ENCODE measurements around the gene LRMDA.

The LRMDA gene

DNA sequence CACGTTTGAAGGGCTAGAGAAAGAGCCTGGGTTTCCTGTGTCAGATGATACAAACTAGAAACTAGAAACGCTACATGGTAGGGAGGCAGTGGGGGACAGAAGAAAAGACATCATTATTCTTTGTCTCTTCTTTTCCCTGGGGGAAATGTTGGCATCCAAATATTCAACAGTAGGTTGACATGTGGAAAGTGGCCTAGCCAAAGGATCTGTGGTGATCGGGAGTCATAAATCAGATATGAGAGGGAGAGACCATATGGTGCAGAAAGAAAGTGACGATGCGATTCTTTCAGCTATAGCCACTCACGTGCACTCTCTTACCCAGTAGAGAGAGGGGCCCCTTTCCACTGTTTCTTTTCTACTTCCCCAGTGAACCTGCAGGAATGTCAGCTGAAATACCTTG, 964.7 kb downstream of the LRMDA start:
- no peak for DNase-seq

DNA sequence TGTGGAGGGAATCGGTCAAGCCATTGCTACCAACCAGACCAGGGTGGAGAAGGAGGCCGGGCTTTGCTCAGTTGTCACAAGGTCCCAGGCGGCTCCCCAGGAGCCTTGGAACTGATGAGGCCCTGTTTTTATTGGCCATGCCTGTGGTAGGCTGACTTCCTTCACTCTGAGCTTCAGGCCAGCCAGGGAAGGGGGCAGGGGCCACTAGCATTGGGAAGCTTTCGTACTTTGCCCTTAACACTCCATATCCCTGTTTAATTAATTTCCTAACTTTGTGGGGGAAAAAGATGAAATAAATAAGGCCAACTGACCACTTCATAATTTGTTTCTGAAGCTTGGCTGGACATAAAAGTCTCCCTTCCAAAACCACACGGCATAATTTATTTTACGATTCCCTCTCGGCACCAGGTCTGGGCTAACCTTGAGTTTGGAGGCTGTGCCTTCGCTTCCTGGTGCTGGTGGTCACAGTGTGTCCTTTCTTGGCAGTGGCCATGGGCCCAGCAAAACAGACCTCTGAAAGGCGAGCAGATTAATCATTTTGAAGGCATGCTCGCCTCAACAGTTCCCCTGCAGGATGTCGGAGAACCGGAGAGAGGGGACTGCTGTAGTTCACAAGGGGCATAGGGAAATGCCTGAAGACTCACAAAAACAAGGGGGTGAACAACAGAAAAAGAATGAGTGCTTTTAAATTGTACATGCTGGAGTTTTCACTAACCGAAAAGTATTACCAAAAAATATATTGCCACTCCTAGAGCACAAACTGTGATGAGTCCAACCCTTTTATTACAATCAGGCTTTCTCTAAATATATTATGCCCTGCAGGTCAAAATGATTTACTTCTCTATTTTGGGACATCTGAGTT, 966.0 kb downstream of the LRMDA start:
- no peak for DNase-seq

DNA sequence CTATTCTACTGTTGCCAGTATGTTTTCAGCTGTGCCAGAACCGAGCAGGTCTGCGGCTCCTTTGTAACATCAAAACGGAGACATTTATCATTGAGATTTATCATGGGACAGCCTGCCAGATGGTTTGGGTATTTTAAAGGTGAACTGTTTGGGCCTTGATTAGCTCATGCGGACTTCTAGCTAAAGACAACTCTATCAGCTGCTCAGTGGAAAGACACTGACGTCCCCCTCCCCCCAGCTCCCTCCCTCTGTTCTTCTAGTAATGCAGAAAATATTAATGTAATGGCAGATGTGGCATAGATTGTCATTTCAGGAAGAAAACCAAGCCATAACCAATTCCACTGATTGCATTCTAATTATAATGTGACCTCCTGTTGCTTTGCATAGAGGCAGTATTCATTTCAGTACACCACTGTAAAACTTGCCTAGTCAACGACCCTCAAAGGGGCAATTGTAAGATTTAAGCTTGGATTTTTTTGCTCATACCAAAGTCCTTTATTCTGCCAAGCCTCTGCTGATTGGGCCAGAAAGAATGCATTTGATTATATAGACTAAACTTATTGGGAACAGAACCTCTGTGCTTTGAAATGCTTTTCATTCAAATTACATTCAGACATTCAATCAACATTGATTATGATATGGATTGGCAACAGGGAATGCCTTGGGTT, 966.8 kb downstream of the LRMDA start:
- DNase-seq, result no peak

DNA sequence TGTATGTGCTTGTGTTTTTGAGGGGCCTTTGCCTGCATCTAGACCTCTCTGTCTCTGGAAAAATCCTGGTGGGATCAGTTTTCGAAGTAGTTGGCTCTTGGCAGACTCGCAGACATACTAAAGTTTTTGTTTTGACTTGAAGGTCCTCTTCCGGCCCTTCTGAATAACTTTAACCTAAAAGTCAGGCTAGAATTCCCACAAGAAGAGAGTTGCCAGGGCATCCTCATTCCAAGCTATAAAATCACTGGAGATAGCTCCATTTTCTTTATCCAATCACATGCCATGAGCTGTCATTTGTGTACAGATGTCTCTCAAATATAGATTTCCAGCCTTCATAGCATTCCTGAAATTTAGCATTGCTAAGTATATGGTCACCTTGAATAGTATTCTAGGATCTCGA, 967.8 kb downstream of the LRMDA start:
- DNase-seq, result no peak

DNA sequence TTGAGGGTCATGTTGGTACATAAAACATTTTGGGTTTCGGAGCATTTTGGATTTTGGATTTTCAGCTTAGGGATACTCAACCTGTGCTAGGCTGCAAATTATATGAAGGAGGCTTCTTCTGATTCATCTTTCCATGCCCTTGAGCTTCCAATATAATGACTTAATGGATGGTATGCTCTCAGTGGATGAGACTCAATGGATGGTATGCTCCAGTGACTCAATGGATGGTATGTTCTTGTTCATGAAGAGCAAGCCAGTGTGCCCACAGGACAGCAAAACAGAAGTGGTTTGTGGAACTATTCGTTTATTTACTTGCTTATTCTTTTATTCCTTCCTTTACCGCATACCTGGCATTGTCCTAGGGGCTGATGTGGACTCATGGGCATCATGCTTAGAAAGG, 969.6 kb downstream of the LRMDA start:
- no peak for DNase-seq

DNA sequence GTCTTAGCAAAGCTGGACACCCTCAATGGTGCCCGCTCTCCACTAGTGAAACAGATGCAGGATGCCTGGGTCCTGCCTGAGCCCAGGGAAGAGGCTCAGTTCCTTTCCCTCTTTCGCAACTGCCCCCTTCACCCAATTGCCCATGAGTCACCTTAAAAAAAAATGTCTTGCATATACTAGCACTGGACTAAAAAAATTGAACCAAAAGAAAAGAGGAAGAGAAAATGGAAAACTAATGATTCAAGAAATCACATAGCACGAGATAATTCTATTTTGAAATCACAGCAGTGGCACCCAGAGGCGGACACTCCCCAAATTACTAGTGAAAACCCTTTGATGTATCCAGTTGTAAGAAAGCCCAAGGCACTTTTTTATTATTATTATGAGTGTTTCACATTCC, 972.5 kb downstream of the LRMDA start:
- no peak for DNase-seq

DNA sequence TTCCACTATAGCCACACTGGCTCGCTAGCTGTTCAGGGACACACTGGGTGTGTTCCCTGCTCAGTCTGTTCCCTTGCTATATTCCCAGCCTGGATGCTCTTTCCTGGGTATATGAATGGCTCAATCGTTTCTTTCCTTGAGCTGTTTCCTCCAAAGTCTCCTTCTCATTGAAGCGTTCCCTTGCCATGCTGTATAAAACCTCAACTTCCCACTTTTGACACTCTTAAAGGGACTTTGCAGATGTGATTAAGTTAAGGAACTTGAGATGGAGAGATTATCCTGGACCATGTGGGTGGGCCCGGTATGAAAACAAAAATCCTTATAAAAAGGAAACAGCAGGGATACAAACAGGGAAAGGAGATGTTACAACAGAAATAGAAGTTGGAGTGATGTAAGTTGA, 973.1 kb downstream of the LRMDA start:
- DNase-seq, result no peak

DNA sequence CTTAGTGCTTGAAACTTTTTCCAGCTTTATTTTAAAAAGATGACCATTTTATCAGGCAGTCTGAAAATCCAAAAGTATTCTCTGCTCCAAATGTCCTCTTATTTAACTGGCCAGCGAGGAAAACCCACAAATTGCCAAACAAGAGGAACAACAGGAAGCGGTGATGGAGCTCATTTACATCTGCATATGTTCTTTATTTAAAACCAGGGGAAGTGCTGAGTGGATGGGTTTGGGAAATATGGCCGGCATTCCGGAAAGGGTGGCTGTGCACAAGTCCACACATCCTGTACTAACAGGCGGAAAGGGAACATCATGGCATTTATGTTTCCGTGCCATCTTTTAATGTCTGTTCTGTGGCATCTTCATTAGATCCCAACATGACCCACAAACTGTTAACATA, 974.5 kb downstream of the LRMDA start:
- DNase-seq, result no peak

DNA sequence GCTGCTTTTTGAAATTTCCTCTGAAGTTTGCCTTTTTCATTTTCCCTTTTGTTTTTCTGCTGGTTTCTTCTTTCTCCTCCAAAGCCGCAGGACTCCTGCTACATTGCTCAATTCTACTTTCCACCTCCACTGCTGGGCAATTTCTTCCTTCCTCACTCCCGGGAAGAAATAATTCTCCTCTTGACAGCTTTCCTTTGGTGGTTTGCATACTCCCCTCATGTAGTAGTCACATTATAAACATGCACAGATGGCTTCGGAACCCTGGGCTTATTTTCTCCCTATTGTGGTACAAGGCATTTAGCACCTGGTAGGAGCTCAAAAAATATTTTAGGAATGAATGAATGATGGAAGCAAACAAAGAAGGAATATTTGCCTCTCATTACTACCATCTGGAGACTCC, 977.2 kb downstream of the LRMDA start:
- DNase-seq, result no peak

DNA sequence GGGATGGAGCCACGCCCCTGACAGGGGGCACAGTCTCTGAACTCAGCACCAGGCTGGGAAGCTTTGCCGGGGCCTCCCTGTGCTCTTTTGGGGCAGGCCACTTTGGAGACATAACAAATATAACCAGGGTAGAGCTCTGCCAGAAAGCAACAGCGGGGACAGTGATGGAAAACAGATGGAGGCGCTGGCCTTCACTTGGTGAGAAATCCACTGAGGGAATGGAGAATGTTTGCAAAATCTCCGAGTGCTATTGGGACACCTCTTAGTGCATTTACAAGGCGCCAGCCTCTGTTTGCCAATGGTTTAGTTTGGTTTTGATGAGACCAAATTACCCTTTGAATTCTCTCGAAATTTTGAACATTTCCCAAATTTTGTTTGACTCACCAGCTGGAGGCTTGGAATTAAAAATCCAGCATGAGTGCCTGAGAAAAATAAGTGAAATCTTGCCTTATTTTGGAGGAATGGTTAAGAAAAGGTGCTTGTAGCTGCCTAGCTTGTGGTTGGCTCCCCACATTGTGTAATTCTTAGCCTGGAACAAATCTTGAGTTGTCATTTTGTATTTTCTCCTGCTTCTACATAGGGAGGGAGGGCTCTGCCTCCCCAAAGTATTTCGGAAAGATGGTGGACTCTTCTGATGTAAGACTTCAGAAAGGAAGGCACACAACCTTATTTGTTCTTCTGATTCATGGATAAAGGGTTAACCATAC, 980.5 kb downstream of the LRMDA start:
- DNase-seq, result no peak

DNA sequence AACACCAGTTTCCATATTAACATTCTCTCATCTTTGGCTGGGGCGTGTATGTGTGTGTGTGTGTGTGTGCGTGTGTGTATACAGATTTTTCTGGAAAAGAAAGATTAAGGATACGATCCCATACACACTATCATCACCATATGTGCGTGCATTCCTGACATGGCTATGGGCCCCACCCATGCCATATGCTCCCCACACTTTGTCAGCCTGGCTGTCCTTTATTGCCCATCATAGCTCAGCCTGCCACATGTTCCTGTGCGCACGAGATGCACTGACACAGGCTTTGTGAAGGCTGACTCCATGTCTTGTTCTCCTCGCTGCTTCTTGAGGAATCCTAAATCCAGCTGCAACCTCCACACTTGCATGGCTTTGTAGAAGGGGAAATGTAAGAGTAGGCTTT, 984.1 kb downstream of the LRMDA start:
- DNase-seq, result no peak

DNA sequence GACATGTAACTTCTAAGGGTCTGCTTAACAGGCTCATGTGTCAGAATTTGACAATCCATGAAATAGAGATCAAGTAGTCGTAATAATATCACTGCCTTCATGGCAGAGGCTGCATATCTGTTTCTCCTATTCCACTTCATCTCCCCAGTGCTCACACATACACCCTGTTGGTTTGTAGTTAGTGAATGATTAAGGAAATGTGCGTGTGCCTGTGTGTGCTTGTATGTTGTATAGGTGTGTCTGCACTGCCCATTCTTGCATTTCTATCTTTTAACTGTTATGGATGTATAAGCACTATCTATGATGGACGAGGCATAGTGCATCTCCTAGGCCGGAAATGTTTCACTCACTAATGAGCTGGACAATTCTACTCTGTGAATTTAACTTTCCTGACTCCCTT, 985.2 kb downstream of the LRMDA start:
- DNase-seq, result no peak

DNA sequence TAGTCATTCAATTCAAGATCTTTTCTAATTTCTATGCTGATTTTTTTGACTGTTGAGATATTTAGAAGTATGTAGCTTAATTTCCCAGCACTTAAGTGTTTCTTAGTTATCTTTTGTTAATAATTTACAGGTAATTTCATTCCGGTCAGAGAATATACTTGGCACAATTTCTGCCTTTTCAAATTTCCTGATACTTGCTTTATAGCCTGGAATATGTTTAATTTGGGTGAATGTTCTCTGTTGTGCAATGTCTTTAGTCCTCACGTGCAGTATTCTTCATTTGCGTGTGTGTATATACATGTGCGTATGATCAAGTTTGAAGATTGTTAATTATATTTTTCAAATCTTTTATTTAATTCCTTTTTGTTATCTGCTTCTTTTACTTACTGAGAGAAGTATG, 989.3 kb downstream of the LRMDA start:
- DNase-seq, result no peak

DNA sequence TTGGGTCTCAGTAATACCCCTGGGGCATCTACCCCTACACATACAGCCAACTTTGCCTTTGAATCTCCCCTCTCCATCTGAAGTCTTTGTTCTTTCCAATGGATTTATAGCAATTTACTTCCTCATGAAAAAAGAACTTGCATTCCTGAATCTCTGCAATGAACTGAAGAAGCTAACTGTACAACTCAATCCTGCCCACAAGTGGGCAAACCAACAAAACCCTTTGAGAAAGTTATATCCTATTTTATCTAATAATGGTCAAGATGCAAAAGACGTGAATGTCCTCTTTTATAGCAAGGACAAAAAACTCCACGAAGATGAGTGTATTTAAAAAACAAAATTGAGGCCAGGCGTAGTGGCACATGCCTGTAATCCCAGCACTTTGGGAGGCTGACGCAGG, 991.3 kb downstream of the LRMDA start:
- DNase-seq, result no peak

DNA sequence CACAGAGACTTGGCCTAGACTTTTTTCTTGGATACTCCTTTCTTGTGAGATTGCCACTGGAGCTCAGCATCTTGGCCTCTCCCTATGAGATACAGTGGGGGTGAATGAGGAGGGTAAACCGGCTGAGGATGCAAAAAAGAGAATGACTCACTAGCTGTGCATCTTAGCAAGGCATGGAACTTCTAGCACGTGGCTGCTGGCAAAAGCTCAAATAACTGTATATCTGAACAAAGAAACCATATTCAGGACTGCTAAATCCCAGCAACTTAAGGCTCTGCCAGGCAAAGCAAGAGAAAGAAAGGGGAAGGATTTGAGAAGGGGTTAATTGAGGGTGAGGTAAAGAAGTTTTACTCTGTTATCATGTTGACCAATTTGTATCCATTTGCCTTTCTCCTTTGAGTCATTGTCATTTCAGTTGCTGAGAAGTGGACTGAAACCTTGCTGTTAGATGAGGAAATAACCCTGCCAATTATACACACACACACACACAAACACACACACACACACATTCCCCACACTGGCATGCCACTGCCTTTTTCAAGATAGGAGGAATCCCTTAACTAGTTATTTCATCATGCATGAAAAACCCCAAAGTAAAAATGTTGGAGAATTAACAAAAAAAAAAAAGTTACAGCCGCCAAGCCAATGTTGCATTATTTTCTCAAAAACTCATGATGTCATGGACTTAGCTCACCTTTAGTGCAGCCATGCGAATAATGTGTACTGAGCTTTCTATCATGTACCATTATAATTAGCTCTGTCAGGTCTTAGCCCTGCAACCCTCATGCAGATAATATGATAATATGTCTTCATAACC, 997.3 kb downstream of the LRMDA start:
- DNase-seq, result no peak

DNA sequence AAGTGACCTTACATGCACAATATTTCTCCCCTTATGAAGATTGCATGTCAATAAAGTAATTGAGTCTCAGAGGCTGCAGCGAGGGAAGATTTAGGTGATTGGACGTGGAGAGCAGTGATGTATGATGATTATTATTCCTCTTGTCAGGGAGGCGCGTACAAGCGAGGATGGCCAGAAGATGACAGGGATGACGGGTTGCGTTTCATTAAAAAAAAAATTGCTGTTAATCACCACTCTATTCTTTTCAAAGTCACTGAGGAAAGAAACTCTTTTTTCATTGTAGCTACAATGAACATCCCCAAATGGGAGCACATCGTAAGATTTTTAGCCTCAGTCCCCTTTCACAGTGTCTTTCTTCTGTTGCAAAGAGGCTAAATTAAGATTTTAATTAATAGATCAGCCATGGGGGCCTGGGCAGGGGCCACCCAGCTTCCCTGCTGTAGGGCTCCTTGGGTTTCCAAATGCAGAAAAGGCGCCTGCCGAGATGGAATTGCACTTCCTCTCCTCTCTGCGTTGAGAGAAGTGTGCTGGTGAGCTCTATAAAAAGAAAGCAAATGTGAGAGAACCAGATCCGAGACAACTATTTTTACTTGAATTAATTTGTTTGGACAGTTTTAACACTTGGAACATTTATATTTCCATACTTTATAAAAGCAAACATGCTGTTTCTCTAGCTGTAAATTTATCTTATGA, 998.1 kb downstream of the LRMDA start:
- DNase-seq, result no peak

DNA sequence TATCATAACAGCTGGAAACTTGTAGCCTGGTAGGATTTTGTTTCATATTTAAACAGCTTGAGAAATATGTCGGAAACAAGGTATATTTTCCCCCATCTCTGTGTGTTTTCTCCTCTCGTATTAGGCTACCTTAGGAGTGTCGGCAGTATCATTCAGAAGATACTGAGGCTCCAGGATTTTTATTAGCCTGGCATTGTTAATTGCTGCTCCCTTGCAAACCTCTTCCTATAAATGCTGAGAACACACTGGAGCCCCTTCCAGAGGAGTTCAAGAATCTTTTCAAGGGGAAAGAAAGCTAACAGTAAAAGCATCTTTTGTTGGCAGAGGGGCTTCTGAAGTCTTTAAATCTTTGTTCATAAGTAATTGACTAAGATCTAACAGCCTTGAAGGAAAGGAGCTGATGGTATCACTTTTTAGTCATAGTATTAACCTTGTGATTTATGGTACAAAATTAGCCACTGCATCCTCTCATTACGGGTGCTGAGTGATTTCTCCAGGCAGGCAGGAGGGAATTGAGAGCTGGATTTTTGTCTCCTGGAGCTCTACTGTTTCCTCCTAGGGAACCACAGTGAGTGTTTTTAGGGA, 998.7 kb downstream of the LRMDA start:
- DNase-seq, result no peak

DNA sequence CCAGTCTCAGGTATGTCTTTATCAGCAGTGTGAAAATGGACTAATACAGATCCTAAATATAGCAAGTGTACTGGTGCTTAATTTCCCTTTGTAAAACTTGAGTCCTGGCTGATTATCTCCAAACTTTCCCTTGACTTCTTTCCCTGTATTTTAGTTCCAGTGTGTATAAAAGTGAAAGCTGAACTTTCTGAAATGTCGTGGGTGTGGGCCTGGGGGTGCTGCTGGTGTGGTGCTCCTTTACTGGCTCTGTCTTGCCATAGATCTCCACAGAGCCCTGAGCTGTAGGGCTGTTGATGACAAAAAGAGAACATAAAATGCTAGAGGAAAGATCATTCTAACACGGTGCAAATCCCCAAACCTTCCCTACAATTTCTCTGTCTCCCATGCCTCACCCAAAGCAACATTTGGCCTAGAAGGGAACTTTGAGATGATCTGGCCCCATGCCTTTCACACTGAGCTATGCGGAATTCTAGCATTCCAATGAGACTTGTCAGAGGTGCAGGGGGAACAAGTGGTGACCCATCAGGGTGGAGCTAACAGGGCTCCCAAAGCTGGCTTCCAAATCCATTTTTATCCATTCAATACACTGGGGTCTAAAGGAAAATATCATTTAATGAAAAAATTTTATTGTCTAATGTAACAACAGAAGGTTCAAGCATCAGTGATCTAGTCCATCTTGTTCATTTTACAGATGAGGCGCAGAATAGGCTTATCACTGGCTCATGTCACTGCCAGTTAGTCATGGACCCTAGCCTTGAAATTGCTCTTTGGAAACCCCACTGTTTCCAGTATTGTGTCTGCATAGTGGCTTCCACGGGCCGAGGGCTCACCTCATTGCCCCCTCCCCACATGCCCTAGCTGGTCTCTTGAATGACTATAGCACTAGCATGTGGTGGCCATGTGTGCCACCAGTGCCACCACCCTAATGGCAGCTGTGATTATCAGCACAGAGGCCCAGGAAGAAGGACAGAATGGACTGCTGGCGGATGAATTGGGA, 1000.9 kb downstream of the LRMDA start:
- no peak for DNase-seq

DNA sequence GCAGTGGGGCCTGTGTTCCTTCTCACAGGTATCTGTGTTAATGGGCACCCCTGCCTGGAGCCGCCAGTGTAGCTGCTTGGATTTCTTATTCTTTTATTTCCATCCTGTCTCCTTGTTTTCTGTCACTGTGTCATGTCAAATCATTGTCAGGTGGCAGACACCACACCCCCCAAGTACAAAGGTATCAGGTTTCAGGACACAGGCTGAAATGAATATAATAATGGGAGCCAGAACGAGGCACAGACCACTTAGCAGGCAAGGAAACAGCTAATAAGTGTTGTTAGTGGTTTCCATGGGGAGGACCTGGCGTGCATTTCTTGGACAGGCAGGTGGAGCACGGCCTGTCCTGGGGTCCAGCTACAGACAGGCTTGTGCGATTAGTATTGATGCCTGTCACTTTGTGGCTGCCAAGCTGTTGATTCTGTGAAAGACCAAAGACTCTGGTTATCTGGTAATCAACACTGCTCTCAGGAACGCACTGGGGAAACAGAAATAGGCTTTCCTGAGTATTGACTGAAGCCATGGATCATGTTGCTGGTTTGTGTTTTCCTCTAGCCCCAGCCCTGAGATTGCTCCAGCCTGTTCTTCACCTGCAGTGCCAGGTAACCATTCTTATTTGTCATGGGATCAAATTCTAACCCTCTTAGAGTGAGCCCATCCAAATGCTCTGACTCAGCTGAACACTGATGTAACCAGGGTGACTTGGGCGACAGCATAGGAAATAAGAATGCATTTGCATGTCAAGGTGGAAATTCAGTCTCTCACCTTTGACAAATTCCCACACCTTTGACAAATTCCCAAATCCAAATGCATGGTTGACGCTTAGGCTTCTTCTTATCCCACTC, 1002.0 kb downstream of the LRMDA start:
- no peak for DNase-seq

DNA sequence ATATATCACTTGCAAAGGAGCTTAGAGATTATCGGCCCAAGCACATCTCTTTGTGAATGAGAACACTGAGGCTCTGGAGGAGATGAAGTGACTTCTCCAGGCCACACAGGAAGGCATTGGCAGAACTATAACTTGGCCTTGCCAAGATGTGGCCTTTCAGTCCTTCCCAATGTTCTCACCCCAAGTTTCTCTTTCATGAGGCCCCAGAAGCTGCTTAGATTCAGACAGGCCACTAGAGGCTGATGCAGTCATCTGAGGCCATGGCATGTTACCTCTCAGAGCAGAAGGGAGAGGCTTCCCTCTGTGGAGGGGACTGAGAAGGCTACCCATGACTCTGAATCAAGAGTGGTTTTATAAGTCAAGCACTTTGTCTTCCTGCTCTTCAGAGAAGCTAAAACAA, 1003.7 kb downstream of the LRMDA start:
- no peak for DNase-seq

All from GDM1 (cell line).